Testis (tissue), 2 donors: Measurements from ENCODE around the gene PTPRD.

Experiments used
- POLR2A ChIP-seq: fragments of 450-650 bp; IDR thresholded peaks from one replicate; pipeline ENCODE4 v1.6.1; 2017; ENCODE audit warnings: antibody characterized with exemption, mild to moderate bottlenecking, moderate library complexity
- TF ChIP-seq, protein P1 (sequence below), 3 experiments: fragments of 450-650 bp in 2 of 3; fragments of 200-600 bp in 1 of 3; sonication (generic) in 1 of 3; IDR thresholded peaks; one replicate each; pipeline ENCODE4 v1.5.1; 2016 to 2019; ENCODE audit warnings: antibody characterized with exemption in 3 of 3, mild to moderate bottlenecking in 2 of 3, moderate library complexity in 1 of 3

DNA sequence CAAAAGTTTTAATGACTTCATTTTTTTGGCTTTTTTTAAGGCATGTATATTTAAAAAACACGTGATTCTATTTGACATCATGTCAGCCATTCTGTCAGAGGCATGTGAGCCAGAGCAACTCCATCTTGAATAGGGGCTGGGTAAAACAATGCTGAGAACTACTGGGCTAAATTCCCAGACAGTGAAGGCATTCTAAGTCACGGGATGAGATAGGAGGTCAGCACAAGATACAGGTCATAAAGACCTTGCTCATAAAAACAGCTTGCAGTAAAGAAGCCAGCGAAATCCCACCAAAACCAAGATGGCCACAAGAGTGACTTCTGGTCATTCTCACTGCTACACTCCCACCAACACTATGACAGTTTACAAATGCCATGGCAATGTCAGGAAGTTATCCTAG, 1812.6 kb downstream of the PTPRD start:
- TF ChIP-seq, protein P1, sequence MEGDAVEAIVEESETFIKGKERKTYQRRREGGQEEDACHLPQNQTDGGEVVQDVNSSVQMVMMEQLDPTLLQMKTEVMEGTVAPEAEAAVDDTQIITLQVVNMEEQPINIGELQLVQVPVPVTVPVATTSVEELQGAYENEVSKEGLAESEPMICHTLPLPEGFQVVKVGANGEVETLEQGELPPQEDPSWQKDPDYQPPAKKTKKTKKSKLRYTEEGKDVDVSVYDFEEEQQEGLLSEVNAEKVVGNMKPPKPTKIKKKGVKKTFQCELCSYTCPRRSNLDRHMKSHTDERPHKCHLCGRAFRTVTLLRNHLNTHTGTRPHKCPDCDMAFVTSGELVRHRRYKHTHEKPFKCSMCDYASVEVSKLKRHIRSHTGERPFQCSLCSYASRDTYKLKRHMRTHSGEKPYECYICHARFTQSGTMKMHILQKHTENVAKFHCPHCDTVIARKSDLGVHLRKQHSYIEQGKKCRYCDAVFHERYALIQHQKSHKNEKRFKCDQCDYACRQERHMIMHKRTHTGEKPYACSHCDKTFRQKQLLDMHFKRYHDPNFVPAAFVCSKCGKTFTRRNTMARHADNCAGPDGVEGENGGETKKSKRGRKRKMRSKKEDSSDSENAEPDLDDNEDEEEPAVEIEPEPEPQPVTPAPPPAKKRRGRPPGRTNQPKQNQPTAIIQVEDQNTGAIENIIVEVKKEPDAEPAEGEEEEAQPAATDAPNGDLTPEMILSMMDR (IDR thresholded peaks at IDR 0.05): no peak
- TF ChIP-seq POLR2A: no peak
